GM21526 (cell line): ENCODE data around the gene SHISAL2B.
"Not testable (repeated sequence)": the region's sequence is repeated elsewhere in the genome, so short reads cannot be mapped to it uniquely, and the experiment has no call there.

Experiments
- ATAC-seq: cut with Tn5 transposase; IDR thresholded peaks from one replicate; pipeline ENCODE4 v1.9.1; 2021; ENCODE audit warnings: moderate library complexity; ENCODE audit not compliant: unreplicated experiment, low FRiP score

The SHISAL2B gene

DNA sequence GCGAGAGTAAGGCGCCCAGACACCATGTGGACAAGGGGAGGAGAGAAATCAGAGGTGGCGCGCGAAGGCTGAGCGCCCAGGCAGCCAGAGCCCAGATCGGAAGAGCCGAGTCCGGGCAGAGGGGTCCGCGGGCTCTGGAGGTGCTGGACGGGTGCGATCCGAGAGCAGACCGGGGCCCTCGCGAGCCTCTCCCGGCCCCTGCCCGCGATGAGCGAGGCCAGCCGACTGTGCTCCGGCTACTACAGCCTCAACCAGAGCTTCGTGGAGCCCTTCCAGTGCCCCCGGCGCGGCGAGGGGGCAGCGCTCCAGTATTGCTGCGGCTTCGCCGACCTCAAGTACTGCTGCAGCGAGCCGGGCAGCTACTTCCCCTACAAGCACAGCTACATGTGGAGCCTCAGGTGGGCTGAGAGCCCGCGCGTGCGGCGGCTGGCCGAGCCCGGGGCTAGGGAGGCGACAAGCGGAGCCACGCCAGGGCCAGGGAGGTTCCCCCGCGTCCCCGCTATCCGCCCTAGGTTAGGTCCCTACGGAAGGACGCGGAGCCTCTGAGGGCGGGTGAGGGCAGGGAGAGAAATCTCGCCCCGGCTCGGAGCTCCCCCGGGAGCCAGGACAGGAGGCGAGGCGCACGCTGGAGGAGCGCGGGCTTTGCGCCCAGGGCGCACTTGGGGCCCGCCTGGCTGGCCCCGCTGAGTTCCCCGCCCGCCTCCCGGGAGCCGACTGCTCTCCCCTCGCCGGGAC is at the start of gene SHISAL2B:
TSS of gene SHISAL2B (plus strand) at position 87 of the 735 bp plus-strand sequence. CDS start at position 208, 121 bp downstream.
- no peak for ATAC-seq

DNA sequence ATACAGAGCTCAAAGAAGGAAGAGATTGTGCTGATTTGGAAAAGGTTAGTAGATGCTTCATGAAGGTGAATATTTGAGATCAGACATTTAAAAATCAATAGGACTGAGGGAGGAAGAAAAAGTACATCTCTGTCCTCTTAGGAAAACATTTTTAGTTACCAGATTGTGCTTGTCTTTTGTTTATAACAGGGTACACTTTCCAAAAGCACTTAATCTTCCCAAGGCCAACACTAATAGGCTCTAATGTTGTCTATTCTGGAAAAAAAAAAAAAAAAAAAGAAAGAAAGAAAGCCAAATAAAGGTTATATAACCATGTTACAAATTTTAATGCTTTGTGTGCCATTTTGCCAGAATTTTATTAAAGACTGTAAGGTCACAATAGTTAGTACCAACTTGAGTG is 45.5 kb upstream of the SHISAL2B start:
- no peak for ATAC-seq

DNA sequence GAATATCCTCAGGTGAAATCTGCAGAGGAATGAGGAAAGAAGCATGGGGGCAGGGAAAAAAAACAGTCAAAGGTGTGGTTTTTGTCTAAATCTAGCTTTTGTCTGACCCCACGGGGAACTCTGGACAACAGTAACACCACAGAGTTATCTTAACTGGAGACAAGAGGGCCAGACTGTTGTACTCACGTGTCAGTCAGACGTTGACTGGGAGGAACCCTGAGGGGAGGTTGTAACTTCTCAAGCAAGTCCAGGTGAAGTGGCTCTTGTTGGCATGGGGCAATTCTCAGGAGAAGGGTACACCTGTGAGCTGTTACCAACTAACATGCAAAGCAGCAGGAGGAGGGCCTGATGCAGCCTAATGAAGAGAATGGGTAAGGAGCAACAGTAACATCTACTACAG is 44.1 kb upstream of the SHISAL2B start:
- ATAC-seq, result no peak

DNA sequence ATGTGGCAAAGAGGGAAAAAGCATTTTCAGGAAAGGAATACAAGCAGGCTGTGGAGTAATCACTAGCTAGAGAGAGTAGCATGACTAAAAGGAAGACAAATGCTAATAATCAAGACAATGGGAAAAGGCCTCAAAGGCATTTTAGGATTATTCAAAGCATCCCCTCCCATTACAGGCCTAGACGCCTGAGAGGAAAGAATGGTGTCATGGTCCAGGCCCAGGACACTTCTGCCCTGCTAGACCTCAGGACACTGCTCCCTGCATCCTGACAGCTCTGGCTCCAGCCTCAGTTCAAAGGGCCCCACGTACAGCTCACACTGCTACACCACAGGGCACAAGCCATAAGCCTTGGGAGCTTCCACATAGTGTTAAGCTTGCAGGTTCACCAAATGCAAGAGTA is 40.8 kb upstream of the SHISAL2B start:
- ATAC-seq, result no peak

DNA sequence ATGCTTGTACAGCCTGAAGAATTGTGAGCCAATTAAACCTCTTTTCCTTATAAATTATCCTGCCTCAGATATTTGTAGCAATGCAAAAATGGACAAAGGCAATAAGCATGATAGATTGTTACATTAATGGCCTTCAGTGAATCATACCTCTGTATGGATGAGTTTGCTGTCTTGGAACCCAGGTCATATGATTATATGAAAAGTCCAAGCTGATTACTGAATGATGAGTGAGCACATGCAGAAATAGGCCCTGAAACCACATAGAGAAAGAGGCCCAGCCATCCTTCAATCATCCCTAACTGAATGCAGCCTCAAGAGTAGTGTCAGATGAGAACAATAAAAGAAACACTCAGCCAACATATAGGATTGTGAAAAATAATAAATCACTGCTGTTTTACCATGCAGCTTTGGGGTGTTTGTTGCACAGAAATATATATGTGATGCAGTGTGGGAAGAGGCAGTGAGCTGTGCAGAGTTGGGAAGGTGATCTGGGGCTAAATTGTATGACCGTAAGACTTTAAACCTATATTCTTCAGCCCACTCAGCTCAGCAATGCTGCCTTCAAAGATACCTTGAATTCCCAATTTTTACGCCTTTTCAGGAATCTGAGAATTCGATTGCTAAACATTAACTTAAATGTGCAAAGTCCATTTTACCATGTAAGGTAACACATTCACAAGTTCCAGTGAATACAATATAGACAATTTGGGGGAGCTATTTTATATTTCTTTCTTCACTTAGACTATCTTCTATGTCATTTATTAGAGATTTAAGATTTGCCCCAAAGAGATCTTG is 36.3 kb upstream of the SHISAL2B start:
- ATAC-seq, result no peak

DNA sequence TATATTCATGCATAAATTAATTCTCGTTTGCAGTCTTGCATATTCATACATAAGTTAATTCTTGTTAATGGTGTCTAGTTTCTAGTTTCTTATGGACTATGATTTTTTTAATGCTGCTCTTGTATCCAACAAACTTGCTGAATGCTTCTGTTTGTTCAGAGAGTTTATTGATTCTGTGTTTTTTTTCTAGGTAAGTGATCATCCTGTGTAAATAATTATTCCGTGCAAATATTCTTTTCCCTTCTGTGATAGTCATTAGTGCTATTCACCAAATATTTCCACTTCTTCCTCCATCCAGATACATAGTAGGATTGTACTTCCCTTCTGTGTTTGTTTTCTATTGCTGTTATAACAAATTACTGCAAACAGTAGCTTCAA is 35.8 kb upstream of the SHISAL2B start:
- ATAC-seq, result no peak

DNA sequence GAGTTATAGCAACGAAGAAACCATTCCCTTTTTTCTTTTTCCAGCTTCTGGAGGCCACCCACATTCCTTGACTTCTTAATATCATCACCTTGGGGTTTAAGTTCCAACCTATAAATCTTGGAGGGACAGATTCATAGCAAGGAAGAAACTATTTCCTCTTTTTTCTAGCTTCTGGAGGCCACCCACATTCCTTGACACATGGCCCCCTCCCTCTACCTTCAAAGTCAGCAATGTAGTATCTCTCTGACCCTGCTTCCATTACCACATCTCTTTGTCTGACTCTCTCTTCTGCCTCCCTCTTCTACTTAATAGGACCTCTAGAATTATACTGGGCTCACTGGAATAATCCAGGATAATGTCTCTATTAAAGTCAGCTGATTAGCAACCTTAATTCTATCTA is 34.7 kb upstream of the SHISAL2B start:
- ATAC-seq, result no peak

DNA sequence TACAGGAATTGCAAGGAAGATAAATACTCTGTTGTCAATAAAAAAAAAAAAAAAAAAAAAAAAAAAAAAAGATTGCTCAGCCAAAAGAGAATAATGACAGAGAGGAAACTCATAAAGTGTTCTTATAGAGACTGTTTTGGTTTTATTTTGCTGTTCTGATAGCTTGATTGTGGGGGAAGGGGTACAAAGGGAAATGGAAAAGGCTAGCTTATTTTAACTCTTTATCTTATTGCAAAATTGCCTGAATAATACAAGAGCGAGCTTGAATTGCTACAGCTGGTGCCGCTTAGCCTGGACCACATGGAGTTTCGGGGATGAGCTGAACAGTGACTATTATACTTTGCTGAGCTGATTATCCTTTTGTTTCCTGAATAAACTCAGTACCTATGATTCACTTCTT is 31.0 kb upstream of the SHISAL2B start:
- ATAC-seq, result no peak

DNA sequence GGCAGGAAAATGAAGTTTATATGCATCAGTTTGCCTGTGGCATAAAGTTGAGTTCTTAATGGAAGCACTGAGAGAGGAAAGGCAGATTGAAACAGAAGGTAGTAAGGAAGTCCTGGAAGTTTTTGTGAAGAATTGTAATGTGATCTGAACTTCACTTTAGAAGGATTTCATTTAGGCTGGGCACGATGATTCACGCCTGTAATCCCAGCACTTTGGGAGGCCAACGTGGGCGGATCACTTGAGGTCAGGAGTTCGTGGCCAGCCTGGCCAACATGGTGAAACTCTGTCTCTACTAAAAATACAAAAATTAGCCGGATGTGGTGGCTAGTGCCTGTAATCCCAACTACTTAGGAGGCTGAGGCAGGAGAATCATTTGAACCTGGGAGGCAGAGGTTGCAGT is 27.1 kb upstream of the SHISAL2B start:
- ATAC-seq, result not testable (repeated sequence)

DNA sequence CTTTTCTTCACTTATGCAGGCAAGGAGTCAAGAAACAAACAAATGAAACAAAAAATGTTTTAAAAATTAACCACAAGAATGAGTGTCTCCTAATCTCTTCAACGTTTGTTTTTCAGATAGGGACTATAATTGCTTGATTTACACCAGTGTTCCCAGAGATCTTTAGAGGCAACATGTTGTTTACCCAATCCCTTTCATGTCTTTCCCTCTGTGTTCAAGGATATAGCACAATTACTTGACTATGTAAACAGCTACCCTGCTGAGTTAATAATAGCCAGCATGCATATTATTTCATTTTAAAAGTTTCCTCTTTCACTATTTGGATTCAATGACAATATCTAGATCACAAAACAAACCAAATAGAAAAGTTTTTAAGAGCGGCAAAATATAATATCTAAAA is 25.1 kb upstream of the SHISAL2B start:
- ATAC-seq, result no peak

DNA sequence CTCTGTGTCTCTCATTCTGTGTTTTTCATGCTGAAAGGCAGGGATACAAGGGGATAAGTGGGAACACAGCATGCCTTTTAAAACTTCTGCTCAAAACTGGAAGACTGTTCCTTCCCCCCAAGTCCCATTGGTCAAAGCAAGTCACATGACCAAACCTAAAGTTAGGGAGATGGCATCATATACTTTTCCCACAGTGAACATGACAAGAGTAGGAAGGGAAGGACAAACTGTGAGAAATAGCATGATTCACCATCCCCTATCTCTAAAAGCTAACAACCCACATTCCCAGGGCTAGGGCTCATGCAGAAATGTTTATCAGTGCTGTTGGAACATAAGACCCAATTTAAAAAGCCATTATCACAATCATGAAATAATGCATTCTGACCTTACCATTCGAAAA is 24.2 kb upstream of the SHISAL2B start:
- no peak for ATAC-seq

DNA sequence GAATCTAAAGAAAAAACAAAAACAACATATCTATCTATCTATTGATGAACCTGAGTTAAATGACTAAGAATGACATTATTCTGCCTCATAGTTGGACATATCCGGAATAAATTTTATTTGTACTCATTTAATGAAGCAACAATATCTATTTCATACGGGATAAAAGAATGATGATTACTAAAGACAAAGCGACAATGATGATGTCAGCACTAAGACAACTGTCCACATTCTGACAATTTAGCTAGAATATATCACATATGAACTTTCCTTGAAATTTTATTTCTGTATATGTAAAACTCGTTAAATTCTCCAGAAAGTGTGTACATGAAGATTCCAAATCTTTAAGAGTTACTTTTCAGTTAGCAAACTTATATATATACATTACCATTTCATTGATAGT is 23.2 kb upstream of the SHISAL2B start:
- no peak for ATAC-seq

DNA sequence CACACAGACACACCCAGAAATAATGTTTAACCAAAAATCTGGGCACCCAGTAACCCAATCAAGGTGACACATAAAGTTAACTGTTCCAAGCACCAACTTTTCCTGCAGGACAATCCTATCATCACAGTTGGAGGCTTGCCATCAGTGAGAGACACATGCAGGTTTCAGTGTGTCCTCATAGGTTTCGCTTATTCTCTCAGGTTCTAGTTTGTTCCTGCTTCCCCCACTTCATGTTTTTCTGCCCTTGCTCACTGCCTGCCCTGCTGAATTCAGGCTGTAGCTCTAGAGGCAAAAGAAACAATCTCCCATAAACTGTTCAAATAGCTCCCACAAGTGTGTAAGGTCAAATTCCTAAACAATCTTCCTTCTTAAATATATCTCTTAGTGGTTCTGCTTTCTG is 20.0 kb upstream of the SHISAL2B start:
- no peak for ATAC-seq

DNA sequence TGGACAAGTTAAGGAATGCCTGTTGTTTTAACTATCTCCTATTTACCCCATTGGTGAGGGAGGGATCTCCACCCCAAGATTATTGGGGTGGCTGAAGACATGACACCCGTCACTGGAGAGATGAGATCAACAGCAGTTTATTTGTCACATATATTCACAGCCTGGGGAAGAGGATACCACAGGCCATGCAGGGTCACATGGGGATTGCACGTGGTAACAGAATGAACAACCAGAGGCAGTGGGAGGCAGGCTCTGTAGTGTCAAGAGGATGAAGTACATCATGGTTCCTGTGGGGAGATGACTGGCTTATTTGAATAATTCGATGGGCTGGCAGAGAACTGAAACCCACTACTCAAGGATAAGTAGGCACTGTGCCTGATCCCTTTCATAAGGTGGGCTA is 18.6 kb upstream of the SHISAL2B start:
- no peak for ATAC-seq

DNA sequence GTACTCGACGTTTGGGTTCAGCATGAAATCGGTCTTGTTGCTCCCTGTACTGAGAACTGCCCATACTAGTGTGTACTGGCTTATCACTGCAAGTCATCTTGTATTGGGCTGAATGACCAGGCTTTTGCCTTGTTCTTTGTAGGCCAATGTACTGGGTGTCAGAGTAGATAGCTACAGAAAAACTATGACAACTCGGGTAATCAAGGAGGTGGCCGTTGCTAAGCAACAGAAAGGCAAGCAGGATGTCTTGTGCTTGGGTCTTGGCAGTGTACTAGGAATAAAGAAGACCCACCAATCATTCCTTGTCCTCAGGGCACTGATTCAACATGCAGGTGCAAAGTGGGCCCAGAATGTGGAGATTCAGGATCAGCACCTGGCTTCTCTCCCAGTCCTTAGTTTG is 11.9 kb upstream of the SHISAL2B start:
- no peak for ATAC-seq

DNA sequence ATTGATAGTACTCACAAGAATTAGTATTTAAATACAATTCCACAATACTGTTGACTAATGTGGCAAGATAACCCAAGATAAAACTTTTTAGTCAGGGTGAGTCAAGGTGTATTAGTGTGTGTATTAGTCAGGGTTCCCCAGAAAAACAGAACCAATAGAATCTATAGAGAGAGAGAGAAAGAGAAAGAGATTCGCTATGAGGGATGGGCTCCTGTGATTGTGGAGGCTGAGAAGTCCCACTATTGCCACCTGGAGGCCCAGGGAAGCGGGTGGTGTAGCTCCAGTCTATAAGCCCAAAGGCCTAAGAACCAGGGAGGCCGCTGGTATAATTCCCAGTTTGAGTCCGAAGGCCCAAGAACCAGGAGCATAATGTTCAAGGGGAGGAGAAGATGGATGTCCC is 10.0 kb upstream of the SHISAL2B start:
- no peak for ATAC-seq

DNA sequence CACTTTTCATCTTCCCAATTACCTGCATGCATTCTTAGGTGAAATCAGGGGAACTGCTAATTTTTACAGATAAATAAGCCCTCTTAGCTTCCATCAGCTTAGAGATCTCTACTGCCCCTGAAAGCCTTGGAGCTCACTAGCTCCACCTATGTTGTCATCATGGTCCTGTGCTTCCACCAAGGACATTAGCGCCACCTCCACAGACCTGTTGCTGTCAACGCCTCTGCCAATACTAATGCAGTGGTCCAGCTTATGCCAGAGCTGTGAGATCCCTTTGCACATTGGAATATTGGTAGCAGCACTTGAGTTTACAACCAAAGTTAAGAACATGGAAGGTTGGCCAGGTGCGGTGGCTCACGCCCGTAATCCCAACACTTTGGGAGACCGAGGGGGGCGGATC is 7.7 kb upstream of the SHISAL2B start:
- no peak for ATAC-seq

DNA sequence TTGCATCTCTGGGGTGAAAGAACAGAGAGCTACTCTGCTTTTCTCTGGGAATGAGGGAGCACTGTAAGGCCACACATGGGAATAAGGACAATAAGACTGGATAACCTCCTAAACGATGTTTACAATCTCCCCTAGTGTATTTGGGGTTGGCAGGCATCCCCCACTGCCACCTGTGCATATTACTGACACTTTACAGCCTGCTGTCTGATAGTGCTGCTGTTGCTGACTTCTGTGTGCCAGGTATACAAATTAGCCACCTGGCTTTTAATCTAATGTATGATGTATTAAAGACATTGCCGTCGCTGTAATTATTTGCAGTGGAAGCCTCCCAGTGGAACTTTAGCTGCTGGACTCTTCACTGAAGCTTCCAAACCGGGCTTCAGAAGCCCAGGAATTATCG is 4.4 kb upstream of the SHISAL2B start:
- no peak for ATAC-seq

DNA sequence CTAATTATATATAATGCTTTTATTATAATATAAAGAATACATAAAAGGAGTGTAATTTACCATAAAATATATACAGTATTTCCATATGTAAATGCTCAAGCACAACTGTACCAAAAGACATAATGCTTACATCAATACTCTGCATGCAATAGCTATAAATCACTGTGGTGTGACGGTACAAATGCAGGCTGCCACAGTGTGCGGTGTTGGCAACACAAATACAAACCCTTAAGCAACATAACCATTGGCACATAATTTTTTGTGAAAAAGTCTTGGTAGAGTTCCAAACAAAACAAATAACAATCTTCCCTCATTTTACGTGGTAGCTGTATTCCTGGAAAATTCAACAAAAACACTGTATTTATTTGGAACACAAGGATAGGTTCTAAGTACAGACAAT is 1.9 kb upstream of the SHISAL2B start:
- no peak for ATAC-seq

DNA sequence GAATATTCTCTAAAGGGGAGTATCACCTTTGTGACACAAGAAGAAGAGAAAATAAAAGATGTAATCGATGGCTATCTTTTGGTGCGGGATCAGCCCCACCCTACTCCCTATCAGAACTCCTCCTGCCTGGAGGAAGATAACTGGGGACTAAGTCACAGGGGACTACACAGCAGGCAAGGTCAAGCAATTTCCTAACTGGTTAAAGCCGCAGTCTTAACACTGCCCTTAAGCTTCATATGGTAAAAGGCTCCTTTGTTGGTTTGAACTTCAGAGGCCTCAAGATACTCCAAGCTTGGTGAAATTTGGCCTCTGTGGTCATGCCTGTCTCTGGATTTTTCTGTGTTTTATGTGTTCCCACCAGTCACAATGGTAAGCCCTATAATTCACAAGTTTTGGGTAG is 1.3 kb upstream of the SHISAL2B start:
- ATAC-seq, result no peak

DNA sequence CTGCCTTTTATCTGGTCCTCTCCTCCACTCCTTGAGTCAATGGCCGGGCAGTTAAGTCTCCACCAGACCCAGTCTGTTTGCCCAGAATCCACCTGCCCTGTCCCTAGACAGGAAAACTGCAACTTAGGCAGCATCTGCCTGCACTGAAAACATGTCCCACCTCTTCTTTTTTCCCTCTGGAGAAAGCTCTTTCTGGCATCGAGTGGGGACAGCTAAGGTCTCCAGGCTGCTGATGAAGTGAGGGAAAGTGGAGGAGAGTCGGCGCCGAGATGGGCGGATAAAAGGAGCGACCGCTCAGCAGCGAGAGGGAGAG is 243 bp upstream of the SHISAL2B start:
- no peak for ATAC-seq

DNA sequence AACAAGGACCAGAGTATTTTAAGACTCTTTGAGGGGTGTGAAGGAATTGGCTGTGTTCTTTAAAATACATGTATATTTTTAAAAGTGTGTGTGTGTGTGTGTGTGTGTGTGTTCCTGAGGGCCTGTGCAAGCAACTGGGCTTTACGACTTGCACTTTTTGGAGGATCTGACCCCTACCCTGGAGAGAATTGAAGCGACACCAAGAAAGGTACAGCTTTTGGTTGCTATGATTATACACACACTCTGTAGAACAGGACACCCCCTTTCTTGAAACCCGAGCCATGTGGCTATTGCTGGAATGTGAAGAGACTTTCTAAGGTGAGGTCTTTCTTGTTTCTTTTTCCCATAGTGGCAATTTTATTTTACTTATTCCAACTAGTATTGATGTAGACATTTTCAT is 988 bp downstream of the SHISAL2B start:
- no peak for ATAC-seq
